Heart right ventricle (tissue), 16 donors: Measurements from ENCODE around the gene SMCO3. TPM values are rescaled to one million over a fixed set of nuclear protein-coding genes. Genes with fewer than 3 reads are reported as not detected.

Experiments
- ATAC-seq, 8 donors: fragments of 200-7000 bp; cut with Tn5 transposase; one replicate each; pipeline ENCODE4 v1.9.1; 2020; ENCODE audit warnings: mild to moderate bottlenecking in 8 of 8, moderate library complexity in 8 of 8, moderate number of reproducible peaks in 1 of 8
- DNase-seq, 2 donors: peaks; one replicate each; pipeline ENCODE4 v3.0.0-alpha.2; 2020
- H3K27ac ChIP-seq, 10 donors: fragments of 200-600 bp; sonication (generic) in 2 of 10; one replicate each; pipeline versions ENCODE4 v1.5.0 to v1.8.0; 2020 to 2022; ENCODE audit warnings: mild to moderate bottlenecking in 3 of 10
- H3K27me3 ChIP-seq, 7 donors: fragments of 200-600 bp; one replicate each; pipeline ENCODE4 v1.8.0; 2021 to 2022; ENCODE audit warnings: mild to moderate bottlenecking in 2 of 7
- H3K36me3 ChIP-seq, 9 donors: fragments of 200-600 bp; sonication (generic) in 1 of 9; one replicate each; pipeline versions ENCODE4 v1.5.0 to v1.8.0; 2020 to 2022; ENCODE audit warnings: mild to moderate bottlenecking in 2 of 9
- H3K4me1 ChIP-seq, 9 donors: fragments of 200-600 bp; sonication (generic) in 1 of 9; one replicate each; pipeline versions ENCODE4 v1.5.0 to v1.8.0; 2020 to 2022; ENCODE audit warnings: mild to moderate bottlenecking in 4 of 9
- H3K4me3 ChIP-seq, 10 donors: fragments of 200-600 bp; sonication (generic) in 2 of 10; one replicate each; pipeline versions ENCODE4 v1.5.0 to v1.8.0; 2020 to 2022; ENCODE audit warnings: mild to moderate bottlenecking in 7 of 10, moderate library complexity in 2 of 10
- H3K9me3 ChIP-seq, 11 donors: fragments of 200-600 bp in 10 of 11; sonication (generic) in 2 of 11; one replicate each; pipeline versions ENCODE4 v1.5.0 to v1.8.0; 2013 to 2022; ENCODE audit warnings: mild to moderate bottlenecking in 2 of 11, control low read depth in 1 of 11, moderate library complexity in 1 of 11
- WGBS, 2 donors: extraction: QIAGEN DNeasy Blood & Tissue Kit; methylation state at CpG; one replicate each; pipeline ENCODE4 v1.1.7; 2013; ENCODE audit warnings: inconsistent platforms in 1 of 2; 5-methylcytosine and 5-hydroxymethylcytosine counted together
- intact Hi-C, 10 donors: fragments of 100-400 bp; cut with DNase I; formaldehyde crosslinking; loops; one replicate each; pipeline versions ENCODE4 v1.11.1 to v1.14.2; 2022
- polyA plus RNA-seq, 2 donors: library from polyadenylated mRNA; stranded (reverse); fragments of 200-250 nt; gene quantifications; one replicate each; pipeline ENCODE4 v1.2.3, GENCODE V29; 2013
- total RNA-seq, 10 donors: library from RNA; stranded (reverse); fragmentation: NEBNext Ultra II Directional in 3 of 10; extraction: Animal tissue kit (Norgen Biotek cat#: 25700) in 3 of 10; gene quantifications; one replicate each; pipeline versions ENCODE4 v1.2.1 to v1.2.4, GENCODE V29; 2021 to 2023
- TF ChIP-seq, protein P1 (sequence below), 9 donors: fragments of 200-600 bp; sonication (generic) in 2 of 9; IDR thresholded peaks; one replicate each; pipeline versions ENCODE4 v1.5.0 to v1.8.0; 2021 to 2022; ENCODE audit warnings: antibody characterized with exemption in 9 of 9, mild to moderate bottlenecking in 5 of 9, moderate library complexity in 1 of 9
- donor health status: Arrhythmogenic right ventricular cardiomyopathy.
- donor health status: ischemic (EF 13 %, LVEDD 7.1; RV severe dilation, severe dysfunction).
- donor health status: healthy with polysubstance abuse.
- donor health status: DM: no; HTN: yes; CAD: no.
- donor health status: DM: no; HTN: no; CAD: no.
- donor health status: ischemic (EF 25% LVEDD 6.9; RV normal size, moderate dysfunction).
- donor health status: ischemic (EF 25% LVEDD 5.7; RV mildly dilated, moderate dysfunction).
- donor health status: healthy.
- donor health status: DM: yes; HTN: yes; CAD: no.
- donor health status: Ischemic cardiomyopathy.
- donor health status: ischemic (EF 35%, LVEDD 5.7; RV mildly dilated, moderate dysfunction).
- donor health status: nonischemic (EF 11% LVEDD 7.7; RV severe dilation, severe dysfunction).
- donor health status: DM: yes; HTN: yes; CAD: no.
- donor health status: PGD.
- donor health status: ischemic (EF 29% LVEDD 5.4; RV normal size, mild dysfunction).
- donor health status: nonischemic (EF 23%, LVEDD 6.1; RV moderate dilation, normal function).

The SMCO3 gene
- total and polyA plus RNA-seq, 12 donors: 0.10 to 1.3 (median 0.12) TPM; not detected in 5

DNA sequence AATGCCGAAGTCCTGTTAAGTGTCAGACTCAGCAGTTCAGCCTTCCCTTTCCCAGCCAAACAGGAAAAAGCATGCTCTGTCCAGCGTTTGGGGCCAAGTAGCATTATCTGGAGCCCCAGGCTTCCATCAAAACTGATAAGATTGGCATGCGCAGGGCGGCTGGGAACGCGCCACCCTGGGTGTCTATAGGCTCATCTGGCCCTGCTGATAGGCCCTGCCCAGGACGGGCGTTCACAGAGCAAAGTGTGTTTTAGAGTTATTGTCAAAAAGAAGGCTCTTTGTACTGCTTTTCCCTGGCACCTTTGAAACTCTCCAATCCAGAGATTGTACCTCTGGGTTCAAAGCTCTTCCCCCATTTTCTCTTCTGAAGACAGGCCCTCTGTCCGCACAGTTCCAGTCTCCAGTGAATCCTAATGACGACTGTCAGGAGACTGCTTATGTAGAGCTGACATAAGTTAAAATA, 29.5 kb upstream of the SMCO3 start, which contains the start of gene ART4:
Gene ART4, minus strand, starts transcription at position 102 of the 463 bp plus-strand sequence. CDS start 413 bp downstream, outside the sequence.
- peak within 1 kb of the TSS in 9 of 10 donors; percentile 5 to 42 (median 33) for H3K4me3 ChIP-seq
- DNase-seq: peak; percentile 36 to 63
- peak in 7 of 8 donors; percentile 31 to 73 (median 38) for ATAC-seq
- peaks cover 7 to 68% (median 50%) of the 10 kb centered on the region in 9 donors for H3K4me1 ChIP-seq
- peak within 1 kb of the TSS; percentile 67 to 82 (median 73) for H3K27ac ChIP-seq
- intact Hi-C loops: loop anchor here in 6 of 10 donors (2.0 to 10.0 kb wide), 9 partner anchors 41 to 431 kb away; partner anchors contain the start of genes C12orf60 (in 2 of the 6), RERG (in 2 of the 6), WBP11 (in 2 of the 6) and MGP (in 1 of the 6)
- 28 to 35% methylated on average over 10 of the region's 10 CpGs for WGBS, 2 donors
- TF ChIP-seq, protein P1, sequence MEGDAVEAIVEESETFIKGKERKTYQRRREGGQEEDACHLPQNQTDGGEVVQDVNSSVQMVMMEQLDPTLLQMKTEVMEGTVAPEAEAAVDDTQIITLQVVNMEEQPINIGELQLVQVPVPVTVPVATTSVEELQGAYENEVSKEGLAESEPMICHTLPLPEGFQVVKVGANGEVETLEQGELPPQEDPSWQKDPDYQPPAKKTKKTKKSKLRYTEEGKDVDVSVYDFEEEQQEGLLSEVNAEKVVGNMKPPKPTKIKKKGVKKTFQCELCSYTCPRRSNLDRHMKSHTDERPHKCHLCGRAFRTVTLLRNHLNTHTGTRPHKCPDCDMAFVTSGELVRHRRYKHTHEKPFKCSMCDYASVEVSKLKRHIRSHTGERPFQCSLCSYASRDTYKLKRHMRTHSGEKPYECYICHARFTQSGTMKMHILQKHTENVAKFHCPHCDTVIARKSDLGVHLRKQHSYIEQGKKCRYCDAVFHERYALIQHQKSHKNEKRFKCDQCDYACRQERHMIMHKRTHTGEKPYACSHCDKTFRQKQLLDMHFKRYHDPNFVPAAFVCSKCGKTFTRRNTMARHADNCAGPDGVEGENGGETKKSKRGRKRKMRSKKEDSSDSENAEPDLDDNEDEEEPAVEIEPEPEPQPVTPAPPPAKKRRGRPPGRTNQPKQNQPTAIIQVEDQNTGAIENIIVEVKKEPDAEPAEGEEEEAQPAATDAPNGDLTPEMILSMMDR (IDR thresholded peaks at IDR 0.05): no peak
- H3K36me3 ChIP-seq: no peaks in the 10 kb centered on the region
- H3K9me3 ChIP-seq: no peaks in the 10 kb centered on the region
- H3K27me3 ChIP-seq: no peaks in the 10 kb centered on the region

DNA sequence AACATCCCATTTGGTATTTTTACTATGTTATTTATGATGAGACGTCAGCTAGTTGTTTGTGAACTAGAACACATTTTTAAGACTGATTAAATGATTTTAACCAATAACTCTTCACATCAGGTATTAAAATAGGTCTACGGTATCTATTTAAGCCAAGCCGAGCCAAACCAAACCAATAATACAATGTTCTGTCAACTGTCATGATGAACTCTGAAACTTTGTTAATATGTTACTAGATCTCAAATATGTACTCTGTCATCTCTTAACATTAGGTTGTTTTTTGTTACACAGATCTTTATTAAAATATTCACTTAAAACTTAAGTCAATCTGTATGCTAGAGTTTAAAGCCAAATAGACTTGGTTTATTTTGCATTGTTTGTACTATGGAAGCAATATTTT, 28.3 kb upstream of the SMCO3 start:
- Histone ChIP-seq H3K36me3 (no peaks in the 10 kb centered on the region), H3K27ac (peak overlapping the region; percentile 67 to 82 (median 73))

DNA sequence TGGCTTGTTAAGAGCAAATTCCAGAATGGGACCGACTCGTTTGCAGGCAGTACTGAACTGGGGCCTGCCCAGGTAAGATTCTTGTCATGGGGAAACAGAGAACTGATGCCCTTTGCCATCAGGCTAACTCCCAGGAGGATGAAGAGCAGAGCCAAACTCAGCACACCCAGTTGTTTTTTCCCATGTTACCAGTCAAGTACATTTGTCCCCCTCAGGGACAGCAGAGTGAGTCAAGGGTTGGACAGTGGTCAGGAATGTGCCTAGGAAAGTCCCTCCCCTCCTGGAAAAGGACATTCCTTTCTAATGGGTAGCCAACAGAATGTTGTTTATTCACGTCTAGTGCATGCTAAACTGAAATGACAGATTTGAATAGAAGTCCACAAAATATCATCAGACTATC, 27.8 kb upstream of the SMCO3 start:
- Histone ChIP-seq H3K4me1 (peaks cover 7 to 57% (median 45%) of the 10 kb centered on the region in 9 donors), H3K27ac (peak overlapping the region; percentile 67 to 82 (median 73)), H3K36me3 (no peaks in the 10 kb centered on the region), H3K27me3 (no peaks in the 10 kb centered on the region), H3K4me3 (peak overlapping the region in 7 of 10 donors; percentile 1 to 42 (median 33)), H3K9me3 (no peaks in the 10 kb centered on the region)
- TF ChIP-seq, protein P1 (IDR thresholded peaks at IDR 0.05): no peak
- 5 to 7% methylated on average over 3 of the region's 3 CpGs for WGBS, 2 donors
- ATAC-seq: peak; percentile 80 to 97 (median 90)
- DNase-seq: peak; percentile 28 to 71
- intact Hi-C loops: loop anchor here in 6 of 10 donors (2.0 to 10.0 kb wide), 9 partner anchors 39 to 433 kb away; partner anchors contain the start of genes C12orf60 (in 2 of the 6), RERG (in 2 of the 6), WBP11 (in 2 of the 6) and MGP (in 1 of the 6)

More for the DNA sequence above, 28.3 kb upstream of the SMCO3 start:
- ATAC-seq (no peak), DNase-seq (no peak)
- intact Hi-C loops: loop anchor here in 6 of 10 donors (2.0 to 10.0 kb wide), 9 partner anchors 40 to 432 kb away; partner anchors contain the start of genes C12orf60 (in 2 of the 6), RERG (in 2 of the 6), WBP11 (in 2 of the 6) and MGP (in 1 of the 6)
- Histone ChIP-seq H3K27me3 (no peaks in the 10 kb centered on the region), H3K4me1 (peaks cover 7 to 63% (median 46%) of the 10 kb centered on the region in 9 donors), H3K9me3 (no peaks in the 10 kb centered on the region), H3K4me3 (peak overlapping the region in 9 of 10 donors; percentile 1 to 42 (median 33))
- TF ChIP-seq, protein P1 (IDR thresholded peaks at IDR 0.05): no peak
- WGBS, 2 donors: 64 to 75% methylated on average over 3 of the region's 3 CpGs

DNA sequence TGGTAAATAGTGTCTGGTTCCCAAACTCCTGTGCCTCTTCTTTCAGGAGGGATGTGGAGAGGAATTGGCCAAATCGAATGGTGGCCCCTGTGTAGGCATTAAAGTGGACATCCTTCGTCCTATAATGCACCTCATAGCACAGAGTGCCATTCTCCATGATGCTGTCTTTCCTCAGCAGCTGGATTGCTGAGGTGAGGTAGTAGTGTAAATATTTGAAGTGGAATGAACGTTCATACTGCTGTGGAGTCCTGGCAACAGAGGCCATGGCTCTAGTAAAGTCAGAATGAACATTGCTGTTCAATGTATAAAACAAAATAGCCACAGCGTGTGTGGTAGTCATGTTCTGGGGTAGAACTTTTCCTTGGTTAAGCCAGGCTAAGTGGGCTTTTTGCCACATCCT, 26.6 kb upstream of the SMCO3 start:
- Histone ChIP-seq H3K4me1 (peaks cover 7 to 49% (median 39%) of the 10 kb centered on the region in 9 donors), H3K4me3 (no peak overlapping the region), H3K9me3 (no peaks in the 10 kb centered on the region), H3K27ac (peak overlapping the region in 4 of 10 donors; percentile 67 to 81 (median 76)), H3K27me3 (no peaks in the 10 kb centered on the region), H3K36me3 (no peaks in the 10 kb centered on the region)
- intact Hi-C loops: loop anchor here in 5 of 10 donors (5.0 to 10.0 kb wide), 7 partner anchors 38 to 434 kb away; partner anchors contain the start of genes C12orf60 (in 2 of the 5), RERG (in 2 of the 5), WBP11 (in 2 of the 5) and MGP (in 1 of the 5)
- ATAC-seq (no peak), DNase-seq (no peak)
- 88 to 92% methylated on average over 4 of the region's 4 CpGs for WGBS, 2 donors
- TF ChIP-seq, protein P1 (IDR thresholded peaks at IDR 0.05): no peak
